HG03457 (cell line): Measurements from ENCODE around the gene CSRNP3.

Experiments used
- ATAC-seq: cut with Tn5 transposase; IDR thresholded peaks from one replicate; pipeline ENCODE4 v1.9.1; 2021; ENCODE audit warnings: moderate number of reproducible peaks; ENCODE audit not compliant: unreplicated experiment

The CSRNP3 gene

DNA sequence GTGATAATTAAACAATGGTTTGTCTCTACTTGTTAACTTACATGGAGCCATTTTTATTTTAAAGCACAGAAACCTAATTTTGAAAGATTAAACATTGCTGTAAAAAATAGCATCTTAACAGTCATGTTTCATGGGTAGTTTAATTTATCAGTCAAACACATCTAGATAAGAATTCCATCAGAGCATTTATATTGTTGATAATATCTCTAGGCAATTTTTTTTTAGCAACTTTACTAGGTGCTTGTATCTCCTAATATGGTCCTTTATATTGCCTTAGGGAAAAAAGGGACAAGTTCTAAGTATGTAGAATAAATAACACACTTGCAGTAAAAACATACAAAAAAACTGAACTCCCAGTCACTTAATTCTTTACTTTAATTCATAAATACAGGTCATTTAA is 863 bp downstream of the CSRNP3 start:
- ATAC-seq = no peak

DNA sequence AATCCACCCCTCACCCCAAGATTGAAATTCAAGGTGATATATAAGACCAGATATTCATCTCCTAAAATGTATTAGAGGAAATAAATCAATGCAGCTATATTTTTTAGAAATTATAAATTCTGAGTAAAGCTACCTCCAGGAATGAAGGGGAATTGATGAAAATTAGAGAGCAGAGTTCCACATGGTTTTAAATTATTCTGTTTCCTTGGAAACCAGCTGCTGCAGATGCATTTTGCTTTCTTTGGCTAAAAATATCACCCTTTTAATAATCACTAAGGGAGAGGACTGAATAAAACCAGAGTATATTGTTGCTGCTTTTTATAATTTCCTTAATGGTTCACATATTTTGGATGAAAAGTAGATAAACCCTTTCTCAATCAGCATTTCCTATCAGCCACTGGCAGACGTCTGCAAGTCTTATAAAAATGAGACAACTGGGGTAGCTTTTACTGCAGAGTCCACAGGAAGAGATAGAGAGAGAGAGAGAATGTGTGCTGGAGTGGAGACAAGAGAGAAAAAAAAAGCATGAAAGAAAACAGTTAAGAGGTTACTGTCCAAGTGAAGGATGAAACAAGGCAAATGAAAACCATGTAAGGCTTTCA is 2.0 kb downstream of the CSRNP3 start:
- ATAC-seq = no peak

DNA sequence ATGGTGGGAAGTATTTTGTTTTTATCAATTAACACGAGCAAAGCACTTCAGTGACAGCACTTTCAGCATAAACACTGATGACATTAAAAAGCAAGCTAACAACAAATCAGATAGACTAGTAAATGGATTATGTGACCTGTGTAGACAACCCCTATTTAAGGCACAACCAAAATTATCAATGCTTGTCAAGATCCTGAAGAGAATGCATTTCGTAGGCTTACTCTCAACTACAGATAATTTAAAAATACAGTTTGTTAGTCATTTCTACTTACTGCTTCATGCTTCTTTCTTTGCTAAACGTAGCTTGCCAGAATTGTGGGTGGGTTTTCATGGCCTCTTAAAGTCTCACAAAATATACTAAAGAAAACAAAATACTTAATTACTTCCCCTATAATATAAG is 3.4 kb downstream of the CSRNP3 start:
- ATAC-seq = no peak

DNA sequence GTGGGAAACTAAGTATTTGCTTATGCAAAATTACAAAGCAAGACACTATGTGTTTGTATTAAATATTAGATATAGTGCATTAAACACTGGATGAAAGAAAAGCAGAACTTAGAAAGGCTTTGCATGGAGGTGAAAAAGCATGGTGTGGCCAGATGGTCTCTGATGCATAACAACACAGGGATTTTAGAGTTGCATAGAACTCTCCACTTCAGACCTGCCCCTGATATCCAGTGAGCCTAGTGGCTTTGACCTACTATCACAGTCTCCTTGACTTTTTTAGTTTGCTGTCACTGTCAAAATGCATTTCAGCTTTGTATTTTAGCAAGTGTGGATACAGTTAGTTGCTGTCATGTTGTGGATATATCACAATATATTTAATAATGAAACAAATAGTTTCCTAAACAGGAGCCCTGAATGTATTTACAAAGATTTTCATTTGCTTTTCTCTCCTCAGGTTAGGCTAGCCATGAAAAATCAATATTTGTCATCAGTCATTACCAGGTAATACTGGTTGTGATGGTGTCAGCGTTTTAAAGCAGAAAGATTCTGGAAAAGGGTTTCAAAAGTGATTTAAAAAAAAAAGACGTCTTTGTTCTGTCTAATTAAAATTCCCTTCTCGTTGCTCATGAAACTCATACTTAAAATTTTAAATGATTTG is 5.2 kb downstream of the CSRNP3 start:
- no peak for ATAC-seq

DNA sequence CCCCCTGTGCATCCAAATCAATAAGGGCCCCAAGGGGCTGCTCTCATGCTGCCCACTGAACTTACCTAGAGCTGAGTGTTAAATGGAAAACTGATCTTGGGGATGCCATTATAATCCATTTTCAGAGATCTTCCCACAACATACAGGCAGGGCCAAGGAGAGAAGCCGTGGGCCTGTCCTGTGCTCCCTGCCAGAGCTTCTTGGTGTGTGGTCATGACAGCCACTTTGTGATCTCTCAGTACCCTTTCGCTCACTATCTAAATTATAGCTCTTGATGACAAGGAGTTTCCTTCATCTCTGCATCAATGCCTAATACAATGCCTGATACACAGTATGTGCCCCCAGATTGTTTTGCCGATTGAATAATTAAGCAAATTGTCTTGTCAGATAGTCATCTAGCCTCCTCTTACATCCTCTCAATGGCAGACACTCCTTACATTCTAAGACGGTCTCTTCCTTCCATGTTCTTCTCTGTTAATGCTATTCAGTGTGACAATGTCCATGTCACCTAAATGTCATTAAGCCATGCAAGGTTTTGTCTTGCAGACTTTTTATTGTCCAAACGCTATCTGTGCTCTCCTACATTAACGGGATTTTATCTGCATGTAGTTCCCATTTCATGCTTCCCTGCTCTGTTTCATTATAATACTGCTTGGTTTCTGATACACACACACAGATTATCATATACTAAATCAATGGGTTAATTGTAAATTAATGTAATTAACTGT is 5.9 kb downstream of the CSRNP3 start:
- no peak for ATAC-seq

DNA sequence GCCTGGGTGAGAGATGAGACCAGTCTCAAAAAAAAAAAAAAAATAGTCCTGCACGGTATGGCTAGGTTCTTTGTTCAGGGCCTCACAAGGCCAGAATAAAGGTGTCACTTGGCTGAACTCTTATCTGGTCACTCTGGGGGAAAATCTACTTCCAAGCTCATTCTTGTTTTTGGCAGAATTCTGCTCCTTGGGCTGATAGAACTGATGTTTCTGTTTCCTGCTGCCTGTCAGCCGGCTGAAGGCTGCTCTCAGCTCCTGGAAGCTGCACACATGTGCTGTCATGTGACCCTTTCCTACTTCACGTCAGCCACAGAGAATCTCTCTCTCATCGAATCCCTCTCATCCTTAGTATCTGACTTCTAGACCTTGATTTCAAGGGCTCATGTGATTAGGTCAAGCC is 10.4 kb downstream of the CSRNP3 start:
- no peak for ATAC-seq

DNA sequence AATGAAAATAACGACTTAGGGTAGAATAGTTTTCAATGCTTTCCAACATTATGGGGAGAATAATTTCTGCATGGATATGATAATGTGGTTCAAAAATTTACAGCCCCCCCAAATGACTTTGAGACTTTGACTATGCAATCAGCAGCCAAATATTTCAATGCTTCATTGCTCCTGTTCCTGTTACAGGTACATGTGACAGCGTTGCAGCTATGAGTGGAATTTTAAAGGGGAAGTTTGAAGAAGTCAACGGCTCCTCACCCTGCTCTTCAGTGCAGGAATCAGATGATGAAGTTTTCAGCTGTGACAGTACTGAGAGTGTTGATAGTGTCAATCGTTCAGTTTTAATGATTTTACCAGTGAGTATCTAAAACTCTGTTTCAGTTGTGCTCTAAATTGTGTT is 25.1 kb downstream of the CSRNP3 start:
- no peak for ATAC-seq

DNA sequence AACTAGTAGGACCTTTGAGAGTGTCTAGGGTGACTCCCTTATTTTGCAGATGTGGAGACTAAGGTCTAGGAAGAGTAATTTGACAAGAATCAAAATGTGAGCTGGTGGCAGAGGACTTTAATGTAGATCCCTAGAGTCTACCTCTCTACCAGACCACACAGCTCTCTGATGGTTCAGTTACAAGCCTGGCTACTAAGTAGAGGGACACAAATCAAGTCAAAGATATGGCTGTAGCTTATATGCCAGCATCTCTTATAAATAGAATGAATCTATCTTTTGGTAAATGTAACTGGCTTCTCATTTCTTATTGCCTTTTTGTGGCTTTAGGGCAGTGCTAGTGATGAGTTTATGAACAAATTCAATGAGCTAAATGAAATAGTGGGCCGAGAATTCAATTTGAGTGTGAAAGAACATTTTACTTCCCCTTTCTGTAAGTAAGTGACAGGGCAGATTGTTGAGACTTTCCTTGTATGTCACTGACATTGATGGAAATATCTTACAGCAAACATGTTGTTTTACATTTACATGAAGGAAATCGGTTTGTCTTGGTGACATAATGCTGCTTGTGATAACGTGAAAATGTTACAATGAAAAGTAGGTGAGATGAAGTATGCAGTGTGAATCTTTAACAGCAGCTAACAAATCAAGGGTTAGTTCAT is 28.3 kb downstream of the CSRNP3 start:
- ATAC-seq = no peak

DNA sequence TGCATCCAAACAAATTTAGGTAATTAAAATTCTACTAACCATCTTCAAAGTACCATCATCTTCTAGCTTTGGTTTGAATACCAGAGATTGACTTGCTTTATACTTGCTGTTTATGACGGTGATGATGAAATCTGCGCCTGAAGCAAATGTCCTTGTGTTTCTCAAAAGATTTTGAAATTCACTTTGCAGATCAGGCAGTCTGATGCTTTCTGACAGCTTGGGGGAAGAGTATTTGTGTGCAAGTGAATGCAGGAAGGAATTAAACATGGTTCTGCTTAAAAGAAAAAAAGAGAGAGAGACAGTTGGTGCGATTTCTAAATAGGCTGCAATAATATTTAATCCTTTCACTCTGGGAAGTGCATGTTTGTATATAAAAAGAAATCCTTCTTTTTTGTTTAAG is 29.6 kb downstream of the CSRNP3 start:
- no peak for ATAC-seq

DNA sequence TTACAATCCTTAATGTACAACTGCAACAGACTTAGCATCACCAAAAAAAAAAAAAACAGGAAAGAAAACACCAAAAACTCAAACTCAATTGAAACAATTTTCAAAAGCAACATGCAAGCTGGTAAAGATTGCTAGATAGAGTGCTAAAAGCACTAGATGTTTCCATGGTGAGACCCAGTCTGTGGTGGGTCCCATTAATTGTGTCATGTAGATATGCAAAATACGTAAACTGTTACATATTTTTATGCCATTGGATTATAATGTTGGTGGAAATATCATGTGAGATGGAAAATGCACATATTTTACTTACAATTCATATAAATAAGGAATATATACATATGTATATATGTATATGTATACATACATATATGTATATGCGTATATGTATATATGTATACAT is 30.5 kb downstream of the CSRNP3 start:
- ATAC-seq = no peak

DNA sequence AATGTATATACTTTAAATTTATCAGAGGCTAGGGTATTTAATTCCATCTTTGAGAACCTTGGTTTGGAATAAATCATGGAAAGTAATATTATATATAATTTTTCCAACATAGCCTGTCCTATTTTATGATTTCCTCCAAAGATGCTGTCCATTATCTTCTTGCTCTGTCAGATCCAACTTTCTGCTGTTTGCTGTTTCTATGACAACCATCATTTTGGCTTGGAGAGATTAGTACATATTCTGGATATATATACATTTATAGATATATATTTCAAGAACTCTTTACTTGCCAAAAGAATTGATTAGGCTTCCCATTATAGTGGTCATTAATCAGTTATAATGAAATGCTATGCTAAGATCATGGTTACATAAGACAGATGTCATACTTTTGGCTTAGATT is 31.3 kb downstream of the CSRNP3 start:
- no peak for ATAC-seq

DNA sequence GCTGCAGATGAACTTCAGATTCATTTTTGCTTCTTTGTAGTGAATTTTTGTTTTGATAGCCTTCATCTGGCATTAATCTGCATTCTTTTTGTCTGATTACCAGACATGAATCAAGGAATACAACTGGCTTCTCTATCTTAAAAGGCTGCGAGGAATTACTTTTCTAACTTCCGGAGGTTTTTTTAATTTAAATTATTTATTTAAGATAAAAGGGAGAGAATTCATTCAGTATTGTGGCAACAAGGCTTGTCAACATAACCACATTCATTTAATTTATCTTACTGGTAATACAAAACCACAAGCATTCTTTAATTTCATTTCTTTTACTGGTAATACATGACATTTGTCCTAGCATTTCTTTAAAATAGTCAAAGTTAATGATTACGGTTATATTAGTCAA is 36.0 kb downstream of the CSRNP3 start:
- no peak for ATAC-seq

DNA sequence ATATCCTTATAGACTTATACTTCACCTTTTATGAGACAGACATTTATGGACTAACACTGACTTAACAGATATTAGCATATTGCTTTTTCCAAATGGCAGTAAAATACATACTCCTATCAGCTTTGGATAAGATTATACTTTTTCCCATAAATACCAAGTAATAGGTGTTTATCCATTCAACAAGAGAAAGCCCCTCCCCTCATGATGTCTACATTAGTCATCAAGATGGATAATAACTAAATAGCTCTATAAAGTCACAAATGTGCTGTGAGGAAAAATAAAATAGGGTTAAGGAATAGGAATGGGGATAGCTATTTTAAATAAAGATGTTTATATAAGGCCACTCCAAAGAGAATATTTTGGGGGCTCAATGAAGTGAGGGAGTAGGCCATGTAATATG is 39.4 kb downstream of the CSRNP3 start:
- ATAC-seq = no peak

DNA sequence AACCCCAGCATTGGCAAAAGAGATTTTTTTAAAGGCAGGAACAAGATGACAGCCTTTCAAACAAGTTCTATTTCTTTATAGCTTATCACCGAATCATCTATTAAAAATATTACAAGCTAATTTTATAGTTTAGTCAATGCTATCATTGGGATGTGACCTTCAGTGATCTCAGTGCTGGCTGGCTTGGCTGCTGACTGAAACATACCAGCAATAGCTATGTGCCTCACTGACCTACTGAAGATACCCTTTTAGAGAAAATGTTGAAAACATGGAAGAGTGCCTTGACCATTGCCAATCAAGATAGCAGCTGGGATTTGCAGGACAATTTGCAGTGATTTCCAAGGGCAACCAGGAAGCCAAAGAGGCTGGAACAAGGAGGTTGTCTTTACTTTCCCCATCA is 44.0 kb downstream of the CSRNP3 start:
- ATAC-seq = no peak

DNA sequence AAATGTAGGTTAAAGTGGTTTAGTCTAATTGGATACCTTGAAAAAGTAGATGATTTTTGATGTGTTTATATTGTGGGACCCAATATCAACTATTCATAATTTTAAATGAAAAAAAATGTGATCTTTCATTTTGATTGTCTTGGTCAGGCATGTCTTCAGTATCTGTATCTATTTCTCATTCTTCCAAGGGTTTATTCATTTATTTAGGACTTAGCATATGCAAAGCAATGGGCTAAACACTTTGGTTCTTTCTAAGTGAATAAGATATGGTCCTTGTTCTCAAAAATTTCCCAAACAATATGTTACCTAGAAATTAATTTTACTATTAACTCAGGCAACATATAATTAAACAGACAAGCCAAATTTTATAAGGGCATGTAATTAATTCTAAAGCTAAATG is 49.1 kb downstream of the CSRNP3 start:
- ATAC-seq = no peak

DNA sequence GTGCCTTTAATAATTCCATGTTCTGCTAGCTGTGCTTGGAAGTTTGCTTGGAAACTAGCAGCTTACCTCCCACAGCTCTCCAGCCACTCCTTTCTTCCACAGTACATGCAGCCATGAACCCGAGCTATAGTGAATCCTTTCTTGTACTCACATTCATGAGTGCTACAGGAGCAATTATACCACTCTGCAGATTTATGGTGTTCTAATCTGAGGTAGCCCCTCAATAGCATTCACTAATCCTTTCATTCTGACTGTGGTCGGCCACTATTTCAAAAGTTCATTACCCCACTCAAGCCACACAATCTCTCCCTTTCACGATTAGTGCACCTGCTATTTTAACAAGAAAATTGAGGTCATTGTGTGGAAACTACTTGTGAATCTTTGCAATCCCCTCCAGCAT is 53.2 kb downstream of the CSRNP3 start:
- ATAC-seq = no peak

DNA sequence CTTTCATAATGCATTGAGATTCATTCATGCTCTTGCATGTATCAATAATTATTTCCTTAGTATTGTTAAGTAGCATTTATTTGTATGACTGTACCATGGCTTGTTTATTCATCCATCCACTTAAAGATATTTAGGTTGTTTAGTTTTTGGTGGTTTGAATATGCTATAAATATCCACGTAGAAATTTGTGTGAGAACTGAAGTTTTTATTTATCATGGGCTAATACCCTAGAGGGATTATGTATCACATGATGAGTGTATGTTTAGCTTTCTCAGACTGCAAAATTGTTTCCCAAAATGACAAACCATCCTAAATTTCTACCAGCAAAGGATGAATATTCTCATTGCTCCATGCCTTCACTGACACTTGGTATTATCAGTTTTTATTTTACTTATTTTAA is 55.2 kb downstream of the CSRNP3 start:
- no peak for ATAC-seq

DNA sequence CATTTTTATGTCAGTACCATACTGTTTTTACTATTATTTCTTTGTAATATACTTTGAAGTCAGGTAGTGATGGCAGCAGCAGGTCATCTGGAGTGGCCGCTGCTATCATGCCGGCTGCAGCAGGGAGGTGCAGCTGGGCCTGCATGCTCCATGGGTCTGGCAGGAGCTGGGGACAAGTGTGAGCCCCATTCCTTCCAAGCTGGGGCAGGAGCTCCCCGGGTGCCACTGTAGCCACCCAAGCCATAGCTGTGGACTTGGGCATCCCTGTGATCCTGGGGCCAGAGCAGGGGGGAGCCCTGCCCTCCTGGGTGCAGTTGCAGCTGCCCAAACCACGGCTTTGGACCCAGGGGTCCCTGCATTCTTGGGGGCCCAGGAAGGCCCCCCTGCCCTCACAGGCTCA is 59.2 kb downstream of the CSRNP3 start:
- no peak for ATAC-seq

DNA sequence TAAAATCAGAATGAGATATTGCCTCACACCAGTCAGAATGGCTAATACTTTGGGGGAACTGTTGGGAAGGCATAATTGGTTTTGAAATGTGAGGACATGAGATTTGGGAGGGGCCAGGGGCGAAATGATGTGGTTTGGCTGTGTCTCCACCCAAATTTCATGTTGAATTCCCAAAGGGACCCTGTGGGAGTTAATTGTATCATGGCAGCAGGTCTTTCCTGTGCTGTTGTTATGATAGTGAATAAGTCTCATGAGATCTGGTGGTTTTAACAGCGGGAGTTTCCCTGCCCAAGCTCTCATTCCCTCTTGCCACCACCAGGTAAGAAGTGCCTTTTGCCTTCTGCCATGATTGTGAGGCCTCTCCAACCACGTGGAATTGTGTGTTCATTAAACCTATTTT is 59.6 kb downstream of the CSRNP3 start:
- ATAC-seq = no peak

DNA sequence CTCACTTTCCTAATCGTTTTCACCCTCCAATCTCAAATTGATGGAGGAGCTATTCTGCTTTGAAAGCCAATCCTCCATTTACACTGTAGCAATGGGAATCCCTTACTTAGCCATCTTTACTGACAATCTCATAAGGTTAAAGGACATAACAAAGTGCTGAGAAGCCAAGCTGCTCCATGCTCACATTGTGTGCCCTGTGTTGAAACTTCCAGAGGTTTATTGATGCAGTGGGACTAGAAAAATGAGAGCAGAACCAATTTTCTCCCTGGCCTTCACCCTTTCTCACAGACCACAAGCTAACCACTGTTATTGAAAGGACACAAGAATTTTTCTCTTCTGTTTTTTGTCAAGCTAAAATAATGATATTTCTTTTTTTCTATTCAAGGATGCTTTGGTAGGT is 63.8 kb downstream of the CSRNP3 start:
- ATAC-seq = no peak

DNA sequence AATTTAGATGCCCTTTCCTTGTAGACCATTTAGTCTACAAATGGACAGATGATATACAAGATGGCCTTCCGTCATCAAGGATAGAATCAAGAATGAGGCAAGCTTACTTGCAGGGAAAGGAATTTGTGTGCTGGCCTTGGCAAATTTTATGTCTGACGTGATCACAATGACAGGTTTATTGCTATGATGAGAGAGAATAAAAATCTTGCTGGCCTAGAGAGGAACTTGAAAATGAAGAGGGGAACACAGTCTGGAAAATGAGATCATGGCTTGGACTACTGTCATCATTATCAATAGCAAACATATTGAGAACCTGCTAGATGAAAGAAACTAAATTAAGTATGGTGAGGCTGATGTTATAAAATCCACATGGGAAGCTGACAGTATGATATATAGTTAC is 66.0 kb downstream of the CSRNP3 start:
- ATAC-seq = no peak
